ENCODE data around the gene PPP1R37. TPM values are rescaled to one million over a fixed set of nuclear protein-coding genes. Genes with fewer than 3 reads are reported as not detected.
"Not testable (repeated sequence)": the region's sequence is repeated elsewhere in the genome, so short reads cannot be mapped to it uniquely, and the experiment has no call there.

The PPP1R37 gene
- total RNA-seq, 1 donor from 2014 or later = 36.5 TPM

GRCh38 chr19:45117167-45117594 lies 24.2 kb downstream of the PPP1R37 start:
- no peaks in the 10 kb centered on the region for H3K36me3 ChIP-seq (ENCODE audit: control insufficient read depth, insufficient read depth, low read length)
- no peak overlapping the region for H3K4me3 ChIP-seq (ENCODE audit: low read depth, low read length)
- DNase-seq (ENCODE audit: low read depth) = no peak

GRCh38 chr19:45117671-45118070 lies 24.7 kb downstream of the PPP1R37 start:
- DNase-seq (ENCODE audit: low read depth) = no peak
- no peaks in the 10 kb centered on the region for H3K27me3 ChIP-seq (ENCODE audit: control insufficient read depth, insufficient read depth, low read length)
- no peaks in the 10 kb centered on the region for H3K36me3 ChIP-seq (ENCODE audit: control insufficient read depth, insufficient read depth, low read length)
- no peak overlapping the region for H3K4me3 ChIP-seq (ENCODE audit: low read depth, low read length)
- no peak for TF ChIP-seq CTCF (IDR thresholded peaks at IDR 0.05; ENCODE audit: insufficient read depth, low read length, poor library complexity, severe bottlenecking)

More at GRCh38 chr19:45117167-45117594, 24.2 kb downstream of the PPP1R37 start:
- TF ChIP-seq CTCF (IDR thresholded peaks at IDR 0.05; ENCODE audit: insufficient read depth, low read length, poor library complexity, severe bottlenecking) = no peak
- H3K27me3 ChIP-seq (ENCODE audit: control insufficient read depth, insufficient read depth, low read length) = no peaks in the 10 kb centered on the region

- Histone ChIP-seq H3K27me3 (ENCODE audit: control insufficient read depth, insufficient read depth, low read length) (no peaks in the 10 kb centered on the region), H3K36me3 (ENCODE audit: control insufficient read depth, insufficient read depth, low read length) (no peaks in the 10 kb centered on the region), H3K4me3 (ENCODE audit: low read depth, low read length) (no peak overlapping the region)
- no peak for TF ChIP-seq CTCF (IDR thresholded peaks at IDR 0.05; ENCODE audit: insufficient read depth, low read length, poor library complexity, severe bottlenecking)
- DNase-seq (ENCODE audit: low read depth) = no peak
Measured at GRCh38 chr19:45118106-45118505, 25.1 kb downstream of the PPP1R37 start.

GRCh38 chr19:45118591-45119355 lies 25.8 kb downstream of the PPP1R37 start:
- H3K36me3 ChIP-seq (ENCODE audit: control insufficient read depth, insufficient read depth, low read length); DNase-seq (ENCODE audit: low read depth); H3K27me3 ChIP-seq (ENCODE audit: control insufficient read depth, insufficient read depth, low read length); H3K4me3 ChIP-seq (ENCODE audit: low read depth, low read length): not testable (repeated sequence)

- no peak for DNase-seq (ENCODE audit: low read depth)
- TF ChIP-seq CTCF (IDR thresholded peaks at IDR 0.05; ENCODE audit: insufficient read depth, low read length, poor library complexity, severe bottlenecking) = no peak
Measured at GRCh38 chr19:45119582-45119981, 26.6 kb downstream of the PPP1R37 start.

GRCh38 chr19:45121827-45122345 lies 28.9 kb downstream of the PPP1R37 start:
- no peak for TF ChIP-seq CTCF (IDR thresholded peaks at IDR 0.05; ENCODE audit: insufficient read depth, low read length, poor library complexity, severe bottlenecking)
- no peaks in the 10 kb centered on the region for H3K27me3 ChIP-seq (ENCODE audit: control insufficient read depth, insufficient read depth, low read length)
- no peak overlapping the region for H3K4me3 ChIP-seq (ENCODE audit: low read depth, low read length)
- DNase-seq (ENCODE audit: low read depth) = no peak
- H3K36me3 ChIP-seq (ENCODE audit: control insufficient read depth, insufficient read depth, low read length) = no peaks in the 10 kb centered on the region

More at GRCh38 chr19:45119582-45119981, 26.6 kb downstream of the PPP1R37 start:
- H3K36me3 ChIP-seq (ENCODE audit: control insufficient read depth, insufficient read depth, low read length) = no peaks in the 10 kb centered on the region
- H3K27me3 ChIP-seq (ENCODE audit: control insufficient read depth, insufficient read depth, low read length) = no peaks in the 10 kb centered on the region
- no peak overlapping the region for H3K4me3 ChIP-seq (ENCODE audit: low read depth, low read length)
